Measurements from ENCODE around the gene UBE2Q2.

Gene UBE2Q2

DNA sequence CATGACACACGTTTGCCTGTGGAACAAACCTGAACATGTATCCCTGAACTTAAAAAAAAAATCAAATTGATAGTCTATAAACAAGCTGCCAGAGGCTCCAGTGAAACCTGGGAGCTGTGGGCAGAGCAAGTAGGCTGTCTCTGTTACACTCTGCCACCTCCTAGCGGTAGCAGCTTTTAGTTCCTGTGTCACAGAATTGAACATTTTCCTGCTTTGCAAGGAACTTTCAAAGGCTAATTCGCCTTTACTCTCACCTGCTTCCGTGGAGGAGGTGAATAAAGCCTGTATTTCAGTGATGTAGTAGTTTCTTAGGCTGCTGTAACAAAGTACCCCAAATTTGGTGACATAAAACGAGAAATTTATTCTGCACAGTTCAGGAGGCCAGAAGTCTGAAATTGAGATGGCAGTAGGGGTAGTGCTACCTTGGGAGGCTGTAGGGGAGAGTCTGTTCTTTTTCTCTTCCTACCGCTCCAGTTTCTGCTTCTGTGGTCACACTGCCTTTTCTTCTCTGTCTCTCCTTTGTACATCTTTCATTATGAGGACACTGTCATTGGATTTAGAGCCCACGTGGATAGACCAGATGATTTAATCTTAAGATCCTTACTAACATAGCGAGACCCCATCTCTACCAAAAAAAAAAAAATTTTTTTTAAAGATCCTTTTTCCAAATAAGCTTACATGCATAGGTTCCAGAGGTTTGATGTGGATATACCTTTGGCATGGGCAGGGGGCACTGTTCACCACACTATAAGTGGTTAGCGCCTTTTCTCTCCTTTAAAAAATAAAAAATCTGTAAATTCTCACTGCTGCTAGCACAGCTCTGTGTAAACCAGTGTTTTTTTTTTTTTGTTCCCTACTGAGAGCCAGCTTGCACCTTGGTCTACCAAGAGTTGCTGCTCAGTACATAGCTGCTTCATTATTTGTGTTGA is 85.7 kb downstream of the UBE2Q2 start:
- DNase-seq = peak; percentile 57

DNA sequence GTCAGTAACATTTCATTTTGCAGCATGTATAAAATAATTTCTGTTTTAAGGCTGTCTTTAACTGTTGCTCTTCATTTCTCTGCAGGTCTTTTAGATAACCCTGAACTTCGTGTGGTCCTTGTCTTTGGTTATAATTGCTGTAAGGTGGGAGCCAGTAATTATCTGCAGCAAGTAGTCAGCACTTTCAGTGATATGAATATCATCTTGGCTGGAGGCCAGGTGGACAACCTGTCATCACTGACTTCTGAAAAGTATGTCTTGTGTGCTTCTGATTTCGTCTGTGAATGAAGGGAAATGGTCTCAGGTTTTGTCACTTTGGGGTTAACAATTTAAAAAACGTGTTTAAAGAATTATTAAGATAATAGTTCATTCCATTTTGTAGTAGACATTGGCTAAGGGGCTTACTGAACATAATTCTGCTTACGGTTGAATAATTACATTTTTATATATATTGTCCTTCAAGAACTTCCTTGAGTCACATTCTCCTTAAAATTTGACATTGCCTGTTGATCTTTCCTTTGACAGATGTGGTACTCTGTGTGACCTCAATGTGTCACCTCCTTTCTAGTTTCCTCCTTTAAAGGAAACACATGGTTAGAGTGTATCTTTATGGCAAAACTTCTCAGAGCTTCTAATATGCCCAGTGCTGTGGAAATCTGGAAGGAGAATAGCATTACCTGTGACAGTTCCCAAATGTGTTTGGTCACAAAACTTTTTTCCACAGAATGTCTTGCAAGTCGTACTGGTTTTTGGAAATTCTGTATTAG is 86.7 kb downstream of the UBE2Q2 start:
- DNase-seq = peak; percentile 22

DNA sequence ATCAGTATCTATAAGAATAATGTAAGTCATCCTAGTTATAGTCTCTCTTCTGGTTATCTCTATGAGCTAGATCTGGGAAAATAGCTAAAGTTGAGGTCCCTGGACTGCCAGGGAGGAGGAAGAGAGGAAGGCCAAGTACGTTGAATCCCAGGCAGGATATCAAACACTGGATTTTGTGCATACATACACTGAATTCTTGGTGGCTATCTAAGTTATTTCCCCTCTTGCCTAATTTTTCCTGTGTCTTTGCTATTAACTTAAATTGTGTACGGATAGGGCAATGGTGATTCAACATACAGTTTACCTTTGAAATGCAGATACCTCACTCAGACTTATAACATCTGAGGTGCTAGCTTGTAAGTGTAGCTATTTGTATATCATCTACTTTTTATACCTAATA is 87.6 kb downstream of the UBE2Q2 start:
- DNase-seq = no peak

DNA sequence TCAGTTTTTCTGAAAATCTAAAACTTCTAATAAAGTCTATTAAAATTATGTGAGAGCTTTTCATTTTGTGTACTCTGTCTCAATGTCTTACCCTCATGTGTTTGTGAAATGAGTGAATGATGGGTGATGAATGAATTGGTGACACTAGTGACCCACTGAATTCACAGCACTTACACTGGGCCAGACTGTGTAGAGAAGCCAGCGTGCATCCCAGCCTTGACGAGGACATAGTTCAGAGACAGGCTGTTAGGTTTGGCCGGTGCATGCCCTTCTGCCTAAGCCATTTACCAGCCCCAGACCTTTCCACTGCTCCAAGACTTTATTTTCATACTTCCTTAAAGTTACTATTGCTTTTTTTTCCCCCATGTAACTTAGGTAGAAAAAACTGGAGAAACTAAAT is 99.2 kb downstream of the UBE2Q2 start:
- DNase-seq = no peak

DNA sequence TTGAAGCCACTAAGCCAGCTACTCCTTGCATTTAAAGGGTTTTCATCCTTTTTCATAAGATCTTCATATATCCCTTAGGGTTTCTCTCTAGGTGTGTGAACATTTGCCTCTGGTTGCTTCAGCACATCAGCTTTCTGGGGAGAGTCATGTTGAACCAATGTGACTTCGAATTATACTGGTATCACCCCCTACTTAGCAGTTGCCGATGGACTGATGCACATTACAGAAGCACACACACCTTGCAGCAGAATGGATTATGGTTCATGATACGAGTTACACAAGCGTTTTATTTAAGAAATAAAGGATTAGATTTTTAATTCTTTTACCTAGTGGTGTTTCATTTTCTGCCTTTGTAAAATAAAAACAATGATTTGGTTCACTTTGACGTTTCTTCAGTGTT is 100.0 kb downstream of the UBE2Q2 start:
- DNase-seq = no peak

DNA sequence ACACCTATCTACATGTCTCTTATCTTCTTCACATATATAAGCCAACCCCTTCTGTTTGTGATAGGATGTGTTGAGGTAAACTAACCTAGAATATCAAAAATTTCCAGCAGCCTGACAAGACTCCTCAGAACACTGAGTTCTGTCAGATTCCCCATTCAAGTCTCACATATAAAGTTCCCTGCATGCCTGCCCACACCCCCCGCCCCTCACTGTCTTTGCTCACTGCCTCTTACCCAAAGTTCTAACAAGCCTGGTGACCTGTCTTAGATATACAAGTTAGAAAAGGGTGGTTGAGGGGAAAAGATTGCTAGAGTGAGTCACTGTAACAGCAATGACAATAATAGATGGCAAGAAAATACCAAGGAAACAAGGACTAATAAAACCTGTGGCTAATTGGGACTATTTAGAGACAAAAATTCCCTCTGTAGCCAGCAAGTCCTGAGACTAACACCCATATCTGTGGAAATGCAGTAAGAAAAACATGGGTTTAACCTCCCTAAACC is 100.5 kb downstream of the UBE2Q2 start:
- DNase-seq = no peak

DNA sequence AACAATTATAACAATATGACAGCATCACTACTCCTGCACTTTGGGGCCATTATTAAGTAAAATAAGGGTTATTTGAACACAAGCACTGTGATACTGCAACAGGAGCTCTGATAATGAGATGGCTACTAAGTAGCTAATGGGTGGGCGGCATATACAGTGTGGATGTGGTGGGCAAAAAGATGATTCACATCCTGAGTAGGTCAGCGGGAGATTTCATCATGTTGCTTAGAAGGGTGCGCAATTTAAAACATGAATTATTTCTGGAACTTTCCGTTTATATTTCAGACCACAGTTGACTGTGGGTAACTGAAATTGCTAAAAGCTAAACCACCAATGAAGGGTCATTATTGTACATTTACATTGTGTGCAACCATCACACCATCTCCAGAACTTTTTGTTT is 102.7 kb downstream of the UBE2Q2 start:
- peak; percentile 71 for DNase-seq

DNA sequence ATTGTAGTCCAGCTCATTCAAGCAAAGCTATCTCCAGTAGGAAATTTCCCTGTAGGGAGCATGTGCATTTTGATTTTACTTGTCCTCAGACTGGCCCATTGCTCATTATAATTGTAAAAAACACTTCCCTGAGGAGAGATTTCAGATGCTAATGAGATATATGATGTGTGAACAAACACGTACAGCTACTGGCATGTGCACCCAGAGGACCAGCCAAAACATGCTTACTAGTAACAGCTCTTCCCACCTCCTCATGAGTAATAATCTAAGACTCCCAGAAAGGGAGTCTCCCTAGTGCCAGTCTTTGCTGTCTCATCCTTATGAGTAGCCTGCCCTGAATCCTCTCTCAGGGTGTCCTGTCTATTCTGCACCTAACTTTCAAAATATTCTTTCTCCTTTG is 103.8 kb downstream of the UBE2Q2 start:
- DNase-seq = peak; percentile 7

DNA sequence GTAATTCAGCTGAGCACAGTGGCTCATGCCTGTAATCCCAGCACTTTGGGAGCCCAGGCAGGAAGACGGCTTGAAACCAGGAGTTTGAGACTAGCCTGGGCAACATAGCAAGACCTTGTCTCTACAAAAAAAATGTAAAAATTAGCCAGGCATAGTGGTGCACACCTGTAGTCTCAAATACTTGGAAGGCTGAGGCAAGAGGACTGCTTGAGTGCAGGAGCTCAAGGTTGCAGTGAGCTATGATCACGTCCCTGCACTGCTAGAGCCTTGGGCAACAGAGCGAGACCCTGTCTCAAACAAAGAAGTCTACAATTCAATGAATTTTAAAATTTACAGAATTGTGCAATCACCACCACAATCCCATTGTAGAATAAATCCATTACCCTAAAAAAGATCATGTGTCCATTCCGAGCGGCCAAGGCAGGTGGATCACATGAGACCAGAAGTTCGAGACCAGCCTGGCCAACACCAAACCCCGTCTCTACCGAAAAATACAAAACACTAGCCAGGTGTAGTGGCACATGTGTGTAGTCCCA is 105.6 kb downstream of the UBE2Q2 start:
- no peak for DNase-seq

All from hematopoietic multipotent progenitor cell treated with erythropoietin and hydrocortisone succinate and interleukin-3 and kit ligand, for 4 days (in vitro differentiated cells).